Heart left ventricle (tissue), 16 donors: ENCODE measurements around the gene DIP2B. TPM values are rescaled to one million over a fixed set of nuclear protein-coding genes. Genes with fewer than 3 reads are reported as not detected.

Experiments
- ATAC-seq, 4 donors: fragments of 200-7000 bp; cut with Tn5 transposase; one replicate each; pipeline ENCODE4 v1.9.1; 2020 to 2022; ENCODE audit warnings: moderate library complexity in 4 of 4, mild to moderate bottlenecking in 3 of 4, moderate number of reproducible peaks in 1 of 4
- DNase-seq, 5 donors: peaks; one replicate each; pipeline ENCODE4 v3.0.0-alpha.2; 2020
- H3K27ac ChIP-seq, 12 donors: fragments of 200-600 bp; sonication (generic) in 4 of 12; one replicate each; pipeline versions ENCODE4 v1.5.0 to v1.8.0; 2016 to 2022; ENCODE audit warnings: mild to moderate bottlenecking in 2 of 12
- H3K27me3 ChIP-seq, 9 donors: fragments of 200-600 bp; sonication (generic) in 2 of 9; one replicate each; pipeline versions ENCODE4 v1.5.1 to v1.8.0; 2016 to 2022; ENCODE audit warnings: mild to moderate bottlenecking in 3 of 9
- H3K36me3 ChIP-seq, 9 donors: fragments of 200-600 bp; sonication (generic) in 2 of 9; one replicate each; pipeline versions ENCODE4 v1.5.0 to v1.8.0; 2018 to 2022; ENCODE audit warnings: mild to moderate bottlenecking in 2 of 9
- H3K4me1 ChIP-seq, 12 donors: fragments of 200-600 bp; sonication (generic) in 4 of 12; one replicate each; pipeline versions ENCODE4 v1.5.0 to v1.8.0; 2016 to 2022; ENCODE audit warnings: mild to moderate bottlenecking in 3 of 12
- H3K4me3 ChIP-seq, 12 donors: fragments of 200-600 bp; sonication (generic) in 4 of 12; one replicate each; pipeline versions ENCODE4 v1.5.0 to v1.8.0; 2017 to 2022; ENCODE audit warnings: mild to moderate bottlenecking in 9 of 12, moderate library complexity in 4 of 12
- H3K9me3 ChIP-seq, 12 donors: fragments of 200-600 bp; sonication (generic) in 4 of 12; one replicate each; pipeline versions ENCODE4 v1.5.0 to v1.8.0; 2016 to 2022; ENCODE audit warnings: mild to moderate bottlenecking in 1 of 12
- POLR2A ChIP-seq, 2 donors: fragments of 450-650 bp; IDR thresholded peaks; one replicate each; pipeline ENCODE4 v1.6.1; 2017; ENCODE audit warnings: antibody characterized with exemption in 2 of 2, mild to moderate bottlenecking in 2 of 2, moderate library complexity in 2 of 2
- whole genome bisulfite sequencing, 4 donors: extraction: QIAGEN DNeasy Blood & Tissue Kit in 2 of 4; methylation state at CpG; one replicate each; pipeline versions ENCODE4 v1.1.5 to v1.1.7; 2013 to 2018; 5-methylcytosine and 5-hydroxymethylcytosine counted together
- intact Hi-C, 10 donors: fragments of 100-400 bp; cut with DNase I; formaldehyde crosslinking; loops; one replicate each; pipeline versions ENCODE4 v1.11.1 to v1.14.2; 2022
- polyA plus RNA-seq, 2 donors: library from polyadenylated mRNA; stranded (reverse); fragments of 200-250 nt; gene quantifications; one replicate each; pipeline ENCODE4 v1.2.3, GENCODE V29; 2013
- total RNA-seq, 9 donors: library from RNA; depleted of rRNA in 2 of 9; stranded (reverse); fragments of >200 nt in 2 of 9; fragmentation: NEBNext Ultra II Directional in 3 of 9; extraction: Animal tissue kit (Norgen Biotek cat#: 25700) in 3 of 9; gene quantifications; one replicate each; pipeline versions ENCODE4 v1.1.0 to v1.2.4, GENCODE V29; 2016 to 2023
- TF ChIP-seq, protein P1 (sequence below), 12 donors: fragments of 200-600 bp; sonication (generic) in 4 of 12; IDR thresholded peaks; one replicate each; pipeline versions ENCODE4 v1.5.0 to v1.8.0; 2018 to 2022; ENCODE audit warnings: antibody characterized with exemption in 12 of 12, mild to moderate bottlenecking in 5 of 12
- donor health status: ischemic (EF 13 %, LVEDD 7.1; RV severe dilation, severe dysfunction).
- donor health status: healthy with polysubstance abuse.
- donor health status: DM: no; HTN: yes; CAD: no.
- donor health status: DM: no; HTN: no; CAD: no.
- donor health status: ischemic (EF 25% LVEDD 6.9; RV normal size, moderate dysfunction).
- donor health status: ischemic (EF 25% LVEDD 5.7; RV mildly dilated, moderate dysfunction).
- donor health status: healthy.
- donor health status: DM: yes; HTN: yes; CAD: no.
- donor health status: ischemic (EF 35%, LVEDD 5.7; RV mildly dilated, moderate dysfunction).
- donor health status: nonischemic (EF 11% LVEDD 7.7; RV severe dilation, severe dysfunction).
- donor health status: DM: yes; HTN: yes; CAD: no.
- donor health status: PGD.
- donor health status: ischemic (EF 29% LVEDD 5.4; RV normal size, mild dysfunction).
- donor health status: nonischemic (EF 23%, LVEDD 6.1; RV moderate dilation, normal function).

DIP2B gene
- total and polyA plus RNA-seq, 11 donors = 3.4 to 25.0 (median 16.7) TPM

DNA sequence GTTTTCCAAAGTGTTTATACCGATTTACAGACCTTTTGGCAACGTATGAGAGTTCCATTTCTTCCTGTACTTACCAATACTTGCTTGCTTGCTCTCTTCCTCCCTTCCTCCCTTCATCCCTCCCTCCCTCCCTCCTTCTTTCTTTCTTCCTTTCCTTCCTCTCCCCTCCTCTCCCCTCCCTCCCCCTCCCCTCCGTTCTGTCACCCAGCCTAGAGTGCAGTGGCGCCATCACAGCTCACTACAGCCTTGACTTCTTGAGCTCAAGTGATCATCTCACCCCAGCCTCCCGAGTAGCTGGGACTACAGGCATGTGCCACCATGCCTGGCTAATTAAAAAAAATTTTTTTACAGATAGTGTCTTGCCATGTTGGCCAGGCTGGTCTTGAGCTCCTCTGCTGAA, 40.4 kb downstream of the DIP2B start:
- Histone ChIP-seq H3K4me1 (peaks cover 0 to 26% (median 8%) of the 10 kb centered on the region in 12 donors), H3K9me3 (no peaks in the 10 kb centered on the region), H3K27ac (no peak overlapping the region), H3K27me3 (no peaks in the 10 kb centered on the region), H3K36me3 (no peaks in the 10 kb centered on the region), H3K4me3 (no peak overlapping the region)
- ATAC-seq (no peak), DNase-seq (no peak)
- TF ChIP-seq, protein P1, sequence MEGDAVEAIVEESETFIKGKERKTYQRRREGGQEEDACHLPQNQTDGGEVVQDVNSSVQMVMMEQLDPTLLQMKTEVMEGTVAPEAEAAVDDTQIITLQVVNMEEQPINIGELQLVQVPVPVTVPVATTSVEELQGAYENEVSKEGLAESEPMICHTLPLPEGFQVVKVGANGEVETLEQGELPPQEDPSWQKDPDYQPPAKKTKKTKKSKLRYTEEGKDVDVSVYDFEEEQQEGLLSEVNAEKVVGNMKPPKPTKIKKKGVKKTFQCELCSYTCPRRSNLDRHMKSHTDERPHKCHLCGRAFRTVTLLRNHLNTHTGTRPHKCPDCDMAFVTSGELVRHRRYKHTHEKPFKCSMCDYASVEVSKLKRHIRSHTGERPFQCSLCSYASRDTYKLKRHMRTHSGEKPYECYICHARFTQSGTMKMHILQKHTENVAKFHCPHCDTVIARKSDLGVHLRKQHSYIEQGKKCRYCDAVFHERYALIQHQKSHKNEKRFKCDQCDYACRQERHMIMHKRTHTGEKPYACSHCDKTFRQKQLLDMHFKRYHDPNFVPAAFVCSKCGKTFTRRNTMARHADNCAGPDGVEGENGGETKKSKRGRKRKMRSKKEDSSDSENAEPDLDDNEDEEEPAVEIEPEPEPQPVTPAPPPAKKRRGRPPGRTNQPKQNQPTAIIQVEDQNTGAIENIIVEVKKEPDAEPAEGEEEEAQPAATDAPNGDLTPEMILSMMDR (IDR thresholded peaks at IDR 0.05) = no peak
- TF ChIP-seq POLR2A (IDR thresholded peaks at IDR 0.05) = no peak
- WGBS, 4 donors = 85 to 90% (median 90%) methylated on average over 5 of the region's 5 CpGs
- intact Hi-C loops = no loop called here

DNA sequence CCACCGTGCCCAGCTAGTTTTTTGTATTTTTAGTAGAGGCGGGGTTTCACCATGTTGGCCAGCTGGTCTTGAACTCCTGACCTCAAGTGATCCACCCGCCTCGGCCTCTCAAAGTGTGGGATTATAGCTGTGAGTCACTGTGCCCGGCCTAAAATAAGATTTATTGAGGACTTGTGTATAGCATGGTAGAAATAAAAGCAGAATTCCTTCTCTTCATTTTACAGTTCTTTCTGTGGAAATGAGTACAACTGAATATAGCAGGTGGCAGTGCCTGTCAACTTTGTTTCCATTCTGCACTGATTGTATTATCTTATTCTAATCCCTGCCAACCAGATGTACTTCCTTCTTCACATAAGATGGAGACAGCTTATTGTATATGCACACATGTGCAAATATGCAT, 41.0 kb downstream of the DIP2B start:
- Histone ChIP-seq H3K27me3 (no peaks in the 10 kb centered on the region), H3K4me3 (no peak overlapping the region), H3K9me3 (no peaks in the 10 kb centered on the region), H3K4me1 (peaks cover 0 to 32% (median 10%) of the 10 kb centered on the region in 12 donors), H3K27ac (no peak overlapping the region), H3K36me3 (no peaks in the 10 kb centered on the region)
- TF ChIP-seq, protein P1 (IDR thresholded peaks at IDR 0.05) = no peak
- no peak for TF ChIP-seq POLR2A (IDR thresholded peaks at IDR 0.05)
- DNase-seq (no peak), ATAC-seq (no peak)
- intact Hi-C loops = no loop called here
- 63 to 69% (median 68%) methylated on average over 5 of the region's 5 CpGs for WGBS, 4 donors

DNA sequence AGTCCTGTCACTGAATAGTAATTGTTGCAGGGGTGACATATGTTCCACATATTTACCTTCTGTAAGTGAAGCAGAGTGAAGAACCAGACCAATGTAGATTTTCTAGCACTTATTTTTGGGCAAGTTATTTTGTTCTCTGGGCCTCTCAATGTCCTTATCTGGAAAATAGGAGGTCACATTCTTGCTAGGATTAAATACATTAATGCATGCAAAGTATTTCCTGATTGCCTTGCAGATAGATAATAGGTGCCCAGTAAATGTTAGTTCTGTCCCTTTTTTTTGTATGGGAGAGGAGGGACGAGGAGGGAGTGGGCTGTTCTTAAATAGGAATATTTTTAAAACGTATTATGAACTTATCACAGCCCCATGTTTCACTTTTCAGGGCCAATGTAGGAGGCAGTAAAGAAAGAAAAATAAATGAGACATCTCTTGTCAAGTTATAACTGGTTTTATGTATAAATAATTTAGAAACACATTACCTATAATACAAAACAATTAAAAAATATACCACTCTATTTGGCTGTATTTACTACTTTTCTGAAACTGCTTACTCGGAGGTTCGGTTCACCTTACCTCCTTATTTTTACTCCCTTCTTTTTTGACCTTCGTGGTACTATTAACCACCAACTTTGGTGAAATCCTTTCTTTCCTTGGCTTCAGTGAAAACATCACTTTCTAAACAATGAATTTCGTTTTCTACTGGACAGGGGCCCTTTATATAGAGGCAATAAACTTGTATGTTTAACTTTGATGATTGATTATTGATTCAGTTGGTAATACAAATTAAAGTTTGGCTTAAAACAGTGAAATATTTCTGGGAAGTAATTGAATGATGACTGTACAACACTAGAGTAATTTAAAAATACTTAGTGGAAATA, 41.9 kb downstream of the DIP2B start:
- TF ChIP-seq, protein P1 (IDR thresholded peaks at IDR 0.05) = no peak
- Histone ChIP-seq H3K27me3 (no peaks in the 10 kb centered on the region), H3K9me3 (no peaks in the 10 kb centered on the region), H3K4me1 (peaks cover 0 to 33% (median 12%) of the 10 kb centered on the region in 12 donors), H3K36me3 (no peaks in the 10 kb centered on the region), H3K4me3 (no peak overlapping the region), H3K27ac (no peak overlapping the region)
- intact Hi-C loops = no loop called here
- 77 to 81% (median 79%) methylated on average over 6 of the region's 6 CpGs for WGBS, 4 donors
- DNase-seq (no peak), ATAC-seq (no peak)

DNA sequence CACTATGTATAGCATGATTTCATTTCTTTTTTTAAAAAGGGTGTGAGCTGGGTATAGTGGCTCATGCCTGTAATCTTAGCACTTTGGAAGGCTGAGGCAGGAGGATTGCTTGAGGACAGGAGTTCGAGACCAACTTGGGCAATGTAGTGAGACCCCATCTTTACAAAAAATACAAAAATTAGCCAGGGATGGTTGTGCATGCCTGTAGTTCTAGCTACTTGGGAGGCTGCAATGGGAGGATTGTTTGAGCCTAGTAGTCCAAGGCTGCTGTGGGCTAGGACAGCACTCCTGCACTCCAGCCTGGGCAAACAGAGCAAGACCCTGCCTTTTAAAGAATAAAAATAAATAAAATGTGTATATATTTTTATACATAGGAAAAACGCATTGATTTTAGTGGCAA, 43.0 kb downstream of the DIP2B start:
- Histone ChIP-seq H3K4me1 (peaks cover 0 to 27% (median 10%) of the 10 kb centered on the region in 12 donors), H3K9me3 (no peaks in the 10 kb centered on the region), H3K36me3 (no peaks in the 10 kb centered on the region), H3K4me3 (no peak overlapping the region), H3K27me3 (no peaks in the 10 kb centered on the region), H3K27ac (no peak overlapping the region)
- TF ChIP-seq, protein P1 (IDR thresholded peaks at IDR 0.05) = no peak
- TF ChIP-seq POLR2A (IDR thresholded peaks at IDR 0.05) = no peak
- 94 to 98% (median 97%) methylated on average over 2 of the region's 2 CpGs for WGBS, 4 donors
- intact Hi-C loops = no loop called here
- ATAC-seq (no peak), DNase-seq (no peak)
